Activated gamma-delta T cell treated with anti-CD3 and anti-CD28 coated beads, Interleukin-2, amount 50 U/mL, for 16 hours (primary cell): Measurements from ENCODE around the gene KDELR1.
A peak's percentile ranks its signal among the peaks of the same experiment; 100 is the strongest.

Experiments
- DNase-seq: peaks from one replicate; pipeline ENCODE4 v3.0.0-alpha.2; 2020; ENCODE audit warnings: low read depth

The KDELR1 gene

GRCh38 chr19:48342414-48342738 lies 49.0 kb downstream of the KDELR1 start:
- no peak for DNase-seq

- DNase-seq: no peak
Observed at GRCh38 chr19:48341515-48342413, 49.6 kb downstream of the KDELR1 start.

DNA sequence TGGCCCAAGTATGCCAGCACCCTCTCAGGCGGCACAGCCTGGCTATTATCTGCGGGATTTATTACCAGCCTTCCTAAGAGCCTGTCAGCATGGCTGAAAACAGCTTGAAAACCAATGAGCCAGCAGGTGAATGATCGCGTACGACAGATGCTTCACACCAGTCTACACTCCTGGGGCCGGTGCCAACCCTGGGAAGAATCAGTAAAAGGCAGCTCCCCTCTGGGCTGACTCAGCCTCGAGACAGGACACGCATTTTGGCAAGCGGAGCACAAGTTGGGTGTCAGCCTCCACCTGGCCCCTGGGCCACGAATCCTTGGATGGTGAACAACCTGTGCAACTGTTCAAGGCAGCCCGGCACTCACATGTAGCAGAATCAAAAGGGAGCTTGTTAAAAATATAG lies 50.4 kb downstream of the KDELR1 start:
- DNase-seq: no peak

DNA sequence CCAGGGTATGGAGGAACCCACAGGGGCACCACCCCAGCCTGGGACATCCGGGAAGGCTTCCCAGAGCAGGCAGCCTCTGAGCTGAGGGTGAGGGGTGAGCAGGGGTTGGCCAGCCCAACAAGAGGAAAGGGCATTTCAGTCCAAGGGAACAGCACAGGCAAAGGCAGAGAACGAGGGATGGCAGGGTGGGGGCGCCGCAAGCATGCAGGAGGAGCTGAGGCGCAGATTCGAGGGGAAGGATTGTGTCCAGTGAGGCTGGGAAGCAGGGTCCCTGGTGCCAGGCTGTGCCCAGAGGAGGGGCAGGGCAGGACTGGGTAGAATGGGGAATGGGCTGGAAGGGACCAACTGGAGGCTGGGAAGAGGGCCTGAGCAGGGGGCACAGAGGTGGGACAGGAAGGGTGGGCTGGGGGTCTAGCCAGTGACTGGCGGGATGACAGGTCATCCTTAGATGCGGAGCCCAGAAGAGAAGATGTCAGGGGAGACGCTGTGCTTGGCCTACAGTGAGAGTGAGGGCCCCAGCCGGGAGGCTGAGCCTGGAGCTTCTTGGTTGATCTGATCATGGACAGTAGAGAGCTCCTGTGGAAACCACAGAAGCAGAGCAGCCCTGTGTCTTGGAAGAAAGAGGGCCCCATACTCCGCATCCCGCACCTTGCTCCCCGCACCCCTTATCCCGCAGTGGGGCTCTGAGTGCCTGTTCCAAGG lies 52.4 kb downstream of the KDELR1 start:
- no peak for DNase-seq

DNA sequence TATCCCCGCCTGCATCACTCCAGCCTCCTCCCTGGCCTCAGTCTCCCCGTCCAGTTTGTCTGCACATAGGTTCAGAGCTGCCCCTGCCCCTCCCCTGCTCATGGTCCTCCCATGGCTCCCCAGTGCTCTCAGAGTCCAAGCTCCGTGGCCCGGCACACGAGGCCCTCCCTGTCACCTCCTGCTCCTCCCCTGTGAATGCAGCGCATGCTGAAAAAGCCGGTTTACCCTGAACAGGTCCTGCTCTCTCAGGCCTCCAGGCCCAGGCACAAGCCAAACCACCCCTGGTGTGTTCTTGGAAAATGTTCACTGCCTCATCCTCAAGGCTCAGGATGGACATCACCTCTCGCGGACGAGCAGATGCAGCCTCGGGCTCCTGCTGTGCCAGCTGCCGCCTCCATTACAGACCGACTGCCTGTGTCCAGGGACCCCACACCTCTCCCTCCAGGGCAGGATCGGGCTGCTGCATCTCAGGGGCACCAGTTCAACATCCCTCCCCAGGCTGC lies 53.0 kb downstream of the KDELR1 start:
- no peak for DNase-seq

DNA sequence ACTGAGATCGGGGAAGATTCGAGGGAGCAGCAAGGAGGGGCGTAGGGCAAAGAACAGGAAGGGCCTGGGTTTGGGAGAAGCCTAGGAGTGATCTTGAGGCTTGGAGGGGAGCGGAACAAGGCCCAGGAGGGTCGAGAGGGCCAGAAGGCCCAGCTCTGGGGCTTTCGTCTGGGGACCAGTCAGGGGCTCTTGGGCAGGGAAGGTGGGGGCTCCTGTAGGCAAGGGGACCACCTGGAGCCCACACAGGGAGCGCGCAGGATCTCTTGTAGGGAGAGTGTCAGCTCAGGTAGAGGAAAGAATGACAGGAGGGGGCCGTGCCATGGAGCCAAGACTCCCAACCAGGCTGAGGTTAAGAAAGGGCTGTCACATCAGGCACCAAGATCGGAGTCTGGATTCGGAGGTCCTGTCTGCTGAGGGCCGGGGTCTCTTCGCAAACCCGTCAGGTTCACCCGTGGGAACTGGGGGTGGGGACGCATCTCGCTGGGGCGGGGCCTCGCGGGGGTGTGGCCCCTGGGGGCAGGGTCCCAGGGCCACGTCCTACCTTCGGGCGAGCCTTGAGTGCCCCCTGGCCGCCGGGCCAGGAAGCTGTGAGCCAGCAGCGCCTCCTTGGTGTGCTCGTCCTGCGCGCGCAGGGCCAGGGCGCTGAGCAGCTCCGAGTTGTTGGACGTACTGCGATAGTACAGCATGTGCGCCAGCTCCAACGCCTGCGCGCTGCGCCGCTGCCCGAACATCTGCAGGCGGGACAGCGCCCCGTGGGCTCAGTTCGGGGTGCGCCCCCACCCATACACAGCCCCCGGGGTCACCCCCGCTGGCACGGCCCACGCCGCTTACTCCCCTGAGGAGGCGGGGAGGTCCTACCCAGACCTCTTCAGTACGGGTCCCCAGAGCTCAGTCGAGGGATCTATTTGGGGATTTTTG lies 57.6 kb downstream of the KDELR1 start:
- peak; percentile 87 for DNase-seq

GRCh38 chr19:48332662-48333466 lies 58.5 kb downstream of the KDELR1 start:
- DNase-seq: peak; percentile 83
